Smooth muscle cell (in vitro differentiated cells): Measurements from ENCODE around the gene OCEL1. TPM values are rescaled to one million over a fixed set of nuclear protein-coding genes. Genes with fewer than 3 reads are reported as not detected.

Experiments
- DNase-seq: peaks from one replicate; lab custom pipeline; 2025; ENCODE audit not compliant: unreplicated experiment; lab: John Stamatoyannopoulos, UW
- H2AFZ ChIP-seq: fragments of 200-600 bp; sonication (generic); 2 replicates; pipeline ENCODE4 v1.6.0; 2016; ENCODE audit warnings: antibody characterized with exemption, low read depth, mild to moderate bottlenecking
- H3F3A ChIP-seq: fragments of 200-600 bp; sonication (generic); 2 replicates; pipeline ENCODE4 v1.6.0; 2017; ENCODE audit warnings: antibody characterized with exemption, low read depth
- H3K27ac ChIP-seq: fragments of 200-600 bp; sonication (generic); 2 replicates; pipeline ENCODE4 v1.5.1; 2016; ENCODE audit warnings: low read depth, mild to moderate bottlenecking
- H3K27me3 ChIP-seq: fragments of 200-600 bp; sonication (generic); 2 replicates; pipeline ENCODE4 v1.6.1; 2016; ENCODE audit warnings: low read depth, mild to moderate bottlenecking
- H3K36me3 ChIP-seq: fragments of 200-600 bp; sonication (generic); 2 replicates; pipeline ENCODE4 v1.5.1; 2016; ENCODE audit warnings: low read depth
- H3K4me1 ChIP-seq: fragments of 200-600 bp; sonication (generic); 2 replicates; pipeline ENCODE4 v1.5.1; 2016; ENCODE audit warnings: low read depth
- H3K4me2 ChIP-seq: fragments of 200-600 bp; sonication (generic); 2 replicates; pipeline ENCODE4 v1.6.0; 2016; ENCODE audit warnings: mild to moderate bottlenecking
- H3K4me3 ChIP-seq: fragments of 200-600 bp; sonication (generic); 2 replicates; pipeline ENCODE4 v1.5.1; 2016; ENCODE audit warnings: mild to moderate bottlenecking
- H3K79me2 ChIP-seq: fragments of 200-600 bp; sonication (generic); 2 replicates; pipeline ENCODE4 v1.6.0; 2016; ENCODE audit warnings: low read depth, mild to moderate bottlenecking
- H3K9ac ChIP-seq: fragments of 200-600 bp; sonication (generic); 2 replicates; pipeline ENCODE4 v1.6.0; 2016; ENCODE audit warnings: low read depth
- H3K9me3 ChIP-seq: fragments of 200-600 bp; sonication (generic); replicated peaks from 2 replicates; pipeline ENCODE4 v1.5.1; 2016; ENCODE audit warnings: low read depth
- H4K20me1 ChIP-seq: fragments of 200-600 bp; sonication (generic); 2 replicates; pipeline ENCODE4 v1.6.0; 2016; ENCODE audit warnings: low read depth
- WGBS: methylation state at CpG from one replicate; pipeline ENCODE4 v1.1.7; 2016; ENCODE audit warnings: low lambda C conversion rate; 5-methylcytosine and 5-hydroxymethylcytosine counted together
- polyA plus RNA-seq: library from polyadenylated mRNA; unstranded; fragments of >200 nt; fragmentation: Nextera tagmentation; extraction: Ambion mirVana; gene quantifications from 2 replicates; pipeline ENCODE4 v1.2.1, GENCODE V29; 2016
- total RNA-seq: library from RNA; depleted of rRNA; stranded (reverse); fragments of >200 nt; gene quantifications from 2 replicates; pipeline ENCODE4 v1.2.3, GENCODE V29; 2014
- TF ChIP-seq, protein P1 (sequence below): fragments of 200-600 bp; sonication (generic); IDR thresholded peaks from 2 replicates; pipeline ENCODE4 v1.5.1; 2017; ENCODE audit warnings: borderline replicate concordance, mild to moderate bottlenecking, antibody characterized with exemption; ENCODE audit not compliant: insufficient read depth, poor library complexity, severe bottlenecking

OCEL1 gene
- total and polyA plus RNA-seq, 2 experiments from 2014 or later = 2.9 to 34.9 TPM

GRCh38 chr19:17260842-17261325, 34.9 kb downstream of the OCEL1 start:
- Histone ChIP-seq H3K27ac (no peak overlapping the region), H3K27me3 (no peaks in the 10 kb centered on the region), H3K4me2 (no peak overlapping the region), H3K9me3 (no peaks in the 10 kb centered on the region), H3K4me3 (no peak overlapping the region), H3K9ac (no peak overlapping the region), H3K4me1 (no peaks in the 10 kb centered on the region), H3F3A (no peaks in the 10 kb centered on the region), H3K36me3 (no peaks in the 10 kb centered on the region), H3K79me2 (no peaks in the 10 kb centered on the region), H4K20me1 (no peaks in the 10 kb centered on the region), H2AFZ (no peak overlapping the region)
- TF ChIP-seq, protein P1, sequence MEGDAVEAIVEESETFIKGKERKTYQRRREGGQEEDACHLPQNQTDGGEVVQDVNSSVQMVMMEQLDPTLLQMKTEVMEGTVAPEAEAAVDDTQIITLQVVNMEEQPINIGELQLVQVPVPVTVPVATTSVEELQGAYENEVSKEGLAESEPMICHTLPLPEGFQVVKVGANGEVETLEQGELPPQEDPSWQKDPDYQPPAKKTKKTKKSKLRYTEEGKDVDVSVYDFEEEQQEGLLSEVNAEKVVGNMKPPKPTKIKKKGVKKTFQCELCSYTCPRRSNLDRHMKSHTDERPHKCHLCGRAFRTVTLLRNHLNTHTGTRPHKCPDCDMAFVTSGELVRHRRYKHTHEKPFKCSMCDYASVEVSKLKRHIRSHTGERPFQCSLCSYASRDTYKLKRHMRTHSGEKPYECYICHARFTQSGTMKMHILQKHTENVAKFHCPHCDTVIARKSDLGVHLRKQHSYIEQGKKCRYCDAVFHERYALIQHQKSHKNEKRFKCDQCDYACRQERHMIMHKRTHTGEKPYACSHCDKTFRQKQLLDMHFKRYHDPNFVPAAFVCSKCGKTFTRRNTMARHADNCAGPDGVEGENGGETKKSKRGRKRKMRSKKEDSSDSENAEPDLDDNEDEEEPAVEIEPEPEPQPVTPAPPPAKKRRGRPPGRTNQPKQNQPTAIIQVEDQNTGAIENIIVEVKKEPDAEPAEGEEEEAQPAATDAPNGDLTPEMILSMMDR = peak; percentile 72
- peak; percentile 7 for DNase-seq
- 12% methylated on average over 15 of the region's 15 CpGs for WGBS

GRCh38 chr19:17262557-17262956, 36.5 kb downstream of the OCEL1 start:
- Histone ChIP-seq H3K4me1 (no peaks in the 10 kb centered on the region), H3K27me3 (no peaks in the 10 kb centered on the region), H3K4me3 (no peak overlapping the region), H2AFZ (no peak overlapping the region), H3K9me3 (no peaks in the 10 kb centered on the region), H3K4me2 (no peak overlapping the region), H4K20me1 (no peaks in the 10 kb centered on the region), H3K9ac (no peak overlapping the region), H3F3A (no peaks in the 10 kb centered on the region), H3K27ac (no peak overlapping the region), H3K36me3 (no peaks in the 10 kb centered on the region), H3K79me2 (no peaks in the 10 kb centered on the region)
- WGBS = 85% methylated on average over 16 of the region's 16 CpGs
- no peak for DNase-seq
- TF ChIP-seq, protein P1 = no peak

GRCh38 chr19:17263712-17264640, 38.0 kb downstream of the OCEL1 start:
- H3K79me2 ChIP-seq = peaks cover 6% of the 10 kb centered on the region
- H3K4me1 ChIP-seq = peaks cover 4% of the 10 kb centered on the region
- no peak for DNase-seq
- H3K27me3 ChIP-seq = no peaks in the 10 kb centered on the region
- H4K20me1 ChIP-seq = no peaks in the 10 kb centered on the region
- no peaks in the 10 kb centered on the region for H3K9me3 ChIP-seq
- no peak overlapping the region for H3K4me2 ChIP-seq
- no peaks in the 10 kb centered on the region for H3F3A ChIP-seq
- no peaks in the 10 kb centered on the region for H3K36me3 ChIP-seq
- H2AFZ ChIP-seq = no peak overlapping the region
- TF ChIP-seq, protein P1 = no peak
- 97% methylated on average over 23 of the region's 23 CpGs for WGBS
- no peak overlapping the region for H3K27ac ChIP-seq
- H3K9ac ChIP-seq = no peak overlapping the region
- no peak overlapping the region for H3K4me3 ChIP-seq
